ENCODE measurements around the gene RAP2A.

- TF ChIP-seq CTCF (IDR thresholded peaks at IDR 0.05) (no peak), EP300 (IDR thresholded peaks at IDR 0.05) (no peak), POLR2A (IDR thresholded peaks at IDR 0.05) (no peak)
Observed at GRCh38 chr13:97460004-97460775, 26.2 kb downstream of the RAP2A start.

Measured in gastroesophageal sphincter (tissue), 3 donors.